Measurements from ENCODE around the gene IL1RAPL2. TPM values are rescaled to one million over a fixed set of nuclear protein-coding genes. Genes with fewer than 3 reads are reported as not detected.

Gene IL1RAPL2
- total RNA-seq, 1 donor from 2014 or later: not detected

GRCh38 chrX:105323928-105324327 lies 757.9 kb downstream of the IL1RAPL2 start:
- Histone ChIP-seq H2AFZ (replicated peaks) (no peak overlapping the region), H3K27ac (no peak overlapping the region), H3K9me3 (ENCODE audit: low read depth) (no peaks in the 10 kb centered on the region), H3K4me2 (no peak overlapping the region), H3K9ac (no peak overlapping the region), H3K79me2 (ENCODE audit: low read depth) (no peaks in the 10 kb centered on the region), H3F3A (ENCODE audit: low read depth) (no peaks in the 10 kb centered on the region), H3K27me3 (no peaks in the 10 kb centered on the region), H3K4me1 (no peaks in the 10 kb centered on the region), H3K36me3 (no peaks in the 10 kb centered on the region), H3K4me3 (no peak overlapping the region), H4K20me1 (ENCODE audit: low read depth) (no peaks in the 10 kb centered on the region)
- DNase-seq (ENCODE audit: low spot score): no peak
- no peaks in the 10 kb centered on the region for H3K27me3 Mint-ChIP-seq (ENCODE audit: insufficient read depth, low read depth)
- no peaks in the 10 kb centered on the region for H3K9me3 Mint-ChIP-seq
- peaks cover 11% of the 10 kb centered on the region for H3K4me1 Mint-ChIP-seq
- no peak overlapping the region for H3K4me3 Mint-ChIP-seq
- H3K27ac Mint-ChIP-seq: no peak overlapping the region
- TF ChIP-seq CTCF (IDR thresholded peaks at IDR 0.05): no peak
- TF ChIP-seq EZH2phosphoT487 (IDR thresholded peaks at IDR 0.05): no peak
- no peak for TF ChIP-seq EZH2 (IDR thresholded peaks at IDR 0.05)
- no peaks in the 10 kb centered on the region for H3K36me3 Mint-ChIP-seq

- Mint-ChIP-seq H3K27me3 (ENCODE audit: insufficient read depth, low read depth) (no peaks in the 10 kb centered on the region), H3K27ac (no peak overlapping the region), H3K4me3 (no peak overlapping the region), H3K36me3 (no peaks in the 10 kb centered on the region), H3K9me3 (no peaks in the 10 kb centered on the region), H3K4me1 (peaks cover 5% of the 10 kb centered on the region)
- no peak overlapping the region for H3K4me2 ChIP-seq
- H3K36me3 ChIP-seq: no peaks in the 10 kb centered on the region
- H3K9ac ChIP-seq: no peak overlapping the region
- no peaks in the 10 kb centered on the region for H4K20me1 ChIP-seq (ENCODE audit: low read depth)
- no peak overlapping the region for H2AFZ ChIP-seq (replicated peaks)
- no peaks in the 10 kb centered on the region for H3K9me3 ChIP-seq (ENCODE audit: low read depth)
- no peak overlapping the region for H3K4me3 ChIP-seq
- no peaks in the 10 kb centered on the region for H3F3A ChIP-seq (ENCODE audit: low read depth)
- H3K27me3 ChIP-seq: no peaks in the 10 kb centered on the region
- no peak for TF ChIP-seq EZH2phosphoT487 (IDR thresholded peaks at IDR 0.05)
- H3K79me2 ChIP-seq (ENCODE audit: low read depth): no peaks in the 10 kb centered on the region
- no peak overlapping the region for H3K27ac ChIP-seq
- DNase-seq (ENCODE audit: low spot score): no peak
- H3K4me1 ChIP-seq: no peaks in the 10 kb centered on the region
Observed at GRCh38 chrX:105328773-105329172, 762.8 kb downstream of the IL1RAPL2 start.

- H3K36me3 Mint-ChIP-seq: no peaks in the 10 kb centered on the region
- Histone ChIP-seq H3K27ac (no peak overlapping the region), H3K4me1 (no peaks in the 10 kb centered on the region), H2AFZ (replicated peaks) (no peak overlapping the region), H4K20me1 (ENCODE audit: low read depth) (no peaks in the 10 kb centered on the region), H3K27me3 (no peaks in the 10 kb centered on the region), H3K4me2 (no peak overlapping the region), H3K79me2 (ENCODE audit: low read depth) (no peaks in the 10 kb centered on the region), H3K9me3 (ENCODE audit: low read depth) (no peaks in the 10 kb centered on the region), H3F3A (ENCODE audit: low read depth) (no peaks in the 10 kb centered on the region), H3K9ac (no peak overlapping the region), H3K4me3 (no peak overlapping the region), H3K36me3 (no peaks in the 10 kb centered on the region)
- no peak for DNase-seq (ENCODE audit: low spot score)
- H3K9me3 Mint-ChIP-seq: no peaks in the 10 kb centered on the region
- no peak for TF ChIP-seq CTCF (IDR thresholded peaks at IDR 0.05)
- no peak for TF ChIP-seq EZH2phosphoT487 (IDR thresholded peaks at IDR 0.05)
- TF ChIP-seq EZH2 (IDR thresholded peaks at IDR 0.05): no peak
- H3K4me1 Mint-ChIP-seq: no peaks in the 10 kb centered on the region
- H3K27me3 Mint-ChIP-seq (ENCODE audit: insufficient read depth, low read depth): no peaks in the 10 kb centered on the region
- H3K4me3 Mint-ChIP-seq: no peak overlapping the region
- no peak overlapping the region for H3K27ac Mint-ChIP-seq
Observed at GRCh38 chrX:105331244-105331643, 765.2 kb downstream of the IL1RAPL2 start.

GRCh38 chrX:105347373-105347772 lies 781.4 kb downstream of the IL1RAPL2 start:
- Histone ChIP-seq H3K27ac (no peak overlapping the region), H3K27me3 (no peaks in the 10 kb centered on the region), H3F3A (ENCODE audit: low read depth) (no peaks in the 10 kb centered on the region), H4K20me1 (ENCODE audit: low read depth) (no peaks in the 10 kb centered on the region), H3K9ac (no peak overlapping the region), H3K4me3 (no peak overlapping the region), H3K4me1 (no peaks in the 10 kb centered on the region), H3K4me2 (no peak overlapping the region), H2AFZ (replicated peaks) (no peak overlapping the region), H3K79me2 (ENCODE audit: low read depth) (no peaks in the 10 kb centered on the region), H3K36me3 (no peaks in the 10 kb centered on the region), H3K9me3 (ENCODE audit: low read depth) (peaks cover 12% of the 10 kb centered on the region)
- Mint-ChIP-seq H3K4me3 (no peak overlapping the region), H3K4me1 (no peaks in the 10 kb centered on the region), H3K9me3 (peaks cover 3% of the 10 kb centered on the region), H3K36me3 (no peaks in the 10 kb centered on the region), H3K27ac (no peak overlapping the region), H3K27me3 (ENCODE audit: insufficient read depth, low read depth) (peaks cover 4% of the 10 kb centered on the region)
- TF ChIP-seq CTCF (IDR thresholded peaks at IDR 0.05) (no peak), EZH2phosphoT487 (IDR thresholded peaks at IDR 0.05) (no peak), EZH2 (IDR thresholded peaks at IDR 0.05) (no peak)
- DNase-seq (ENCODE audit: low spot score): no peak

Data from neural progenitor cell (in vitro differentiated cells).